ENCODE measurements around the gene EPHA3. TPM values are rescaled to one million over a fixed set of nuclear protein-coding genes. Genes with fewer than 3 reads are reported as not detected.

The EPHA3 gene
- total and polyA plus RNA-seq, 12 donors: 1.3 to 7.5 (median 4.4) TPM

DNA sequence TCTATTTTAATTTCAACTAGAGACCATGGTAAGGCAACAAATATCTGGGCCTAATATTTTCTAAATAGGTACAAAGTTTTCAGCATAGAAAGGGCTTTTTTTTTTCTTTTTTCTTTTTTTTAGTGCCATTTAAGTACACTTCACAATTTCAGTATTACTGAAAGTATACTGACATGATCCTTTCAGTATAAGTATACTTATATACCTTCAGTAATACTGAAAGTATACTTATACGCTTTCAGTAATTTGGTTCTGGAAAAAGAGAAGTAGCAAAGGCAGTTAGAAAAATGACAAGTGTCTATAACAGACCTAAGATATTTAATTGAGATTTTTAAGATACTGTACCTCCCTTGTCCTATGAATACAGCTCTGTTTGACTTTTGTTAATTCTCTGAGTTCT lies 339.2 kb downstream of the EPHA3 start:
- H3K27me3 ChIP-seq: no peaks in the 10 kb centered on the region
- DNase-seq: no peak
- no peak overlapping the region for H3K27ac ChIP-seq
- TF ChIP-seq, protein P1, sequence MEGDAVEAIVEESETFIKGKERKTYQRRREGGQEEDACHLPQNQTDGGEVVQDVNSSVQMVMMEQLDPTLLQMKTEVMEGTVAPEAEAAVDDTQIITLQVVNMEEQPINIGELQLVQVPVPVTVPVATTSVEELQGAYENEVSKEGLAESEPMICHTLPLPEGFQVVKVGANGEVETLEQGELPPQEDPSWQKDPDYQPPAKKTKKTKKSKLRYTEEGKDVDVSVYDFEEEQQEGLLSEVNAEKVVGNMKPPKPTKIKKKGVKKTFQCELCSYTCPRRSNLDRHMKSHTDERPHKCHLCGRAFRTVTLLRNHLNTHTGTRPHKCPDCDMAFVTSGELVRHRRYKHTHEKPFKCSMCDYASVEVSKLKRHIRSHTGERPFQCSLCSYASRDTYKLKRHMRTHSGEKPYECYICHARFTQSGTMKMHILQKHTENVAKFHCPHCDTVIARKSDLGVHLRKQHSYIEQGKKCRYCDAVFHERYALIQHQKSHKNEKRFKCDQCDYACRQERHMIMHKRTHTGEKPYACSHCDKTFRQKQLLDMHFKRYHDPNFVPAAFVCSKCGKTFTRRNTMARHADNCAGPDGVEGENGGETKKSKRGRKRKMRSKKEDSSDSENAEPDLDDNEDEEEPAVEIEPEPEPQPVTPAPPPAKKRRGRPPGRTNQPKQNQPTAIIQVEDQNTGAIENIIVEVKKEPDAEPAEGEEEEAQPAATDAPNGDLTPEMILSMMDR (IDR thresholded peaks at IDR 0.05): no peak
- peaks cover 0 to 3% (median 0%) of the 10 kb centered on the region in 11 donors for H3K9me3 ChIP-seq
- no peak overlapping the region for H3K4me3 ChIP-seq
- no peaks in the 10 kb centered on the region for H3K36me3 ChIP-seq
- intact Hi-C loops (cut with DNase I): no loop called here
- no peak for ATAC-seq
- H3K4me1 ChIP-seq: no peaks in the 10 kb centered on the region
- WGBS, 2 donors: 95 to 96% methylated on average over 1 of the region's 1 CpG

DNA sequence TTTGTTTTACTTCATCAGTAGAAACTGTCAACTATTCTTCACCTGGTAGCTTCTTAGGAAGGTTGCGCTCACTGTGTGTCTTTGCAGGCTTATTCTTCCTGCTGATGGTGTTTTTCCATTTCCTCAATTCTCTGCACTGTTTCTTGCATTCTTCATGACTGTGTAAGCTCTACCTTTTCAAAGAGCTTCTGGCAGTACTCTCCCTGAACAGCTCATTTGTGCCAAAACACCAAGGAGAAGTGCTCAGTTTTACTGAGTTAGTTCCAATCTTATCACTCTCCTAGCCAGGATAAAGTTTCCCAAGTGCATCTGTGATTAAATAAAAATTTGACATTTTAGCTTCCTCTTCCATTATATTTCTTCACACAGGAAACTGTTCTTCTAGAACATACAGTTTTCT lies 339.8 kb downstream of the EPHA3 start:
- WGBS, 2 donors: 46 to 100% methylated on average over 1 of the region's 1 CpG
- TF ChIP-seq, protein P1 (IDR thresholded peaks at IDR 0.05): no peak
- Histone ChIP-seq H3K27me3 (no peaks in the 10 kb centered on the region), H3K4me3 (no peak overlapping the region), H3K27ac (no peak overlapping the region), H3K9me3 (peaks cover 0 to 3% (median 0%) of the 10 kb centered on the region in 11 donors), H3K4me1 (no peaks in the 10 kb centered on the region), H3K36me3 (no peaks in the 10 kb centered on the region)
- intact Hi-C loops (cut with DNase I): no loop called here
- DNase-seq: no peak
- peak in 4 of 8 donors; percentile 28 to 70 (median 46) for ATAC-seq

DNA sequence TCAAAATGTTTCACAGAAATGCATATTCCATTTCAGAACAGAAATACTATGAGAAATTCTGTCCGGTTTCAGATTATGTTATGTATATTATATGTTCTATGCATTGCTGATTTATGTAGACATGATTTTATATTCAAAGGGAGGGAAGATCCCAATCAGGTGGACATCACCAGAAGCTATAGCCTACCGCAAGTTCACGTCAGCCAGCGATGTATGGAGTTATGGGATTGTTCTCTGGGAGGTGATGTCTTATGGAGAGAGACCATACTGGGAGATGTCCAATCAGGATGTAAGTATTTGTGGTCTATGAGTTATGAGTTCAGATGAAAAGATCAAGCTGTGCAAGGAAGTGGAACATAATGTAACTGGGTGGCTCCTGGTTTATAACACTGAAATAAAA lies 341.7 kb downstream of the EPHA3 start:
- ATAC-seq (no peak), DNase-seq (no peak)
- intact Hi-C loops (cut with DNase I): no loop called here
- Histone ChIP-seq H3K36me3 (no peaks in the 10 kb centered on the region), H3K4me3 (no peak overlapping the region), H3K27ac (no peak overlapping the region), H3K4me1 (no peaks in the 10 kb centered on the region), H3K27me3 (no peaks in the 10 kb centered on the region), H3K9me3 (no peaks in the 10 kb centered on the region)
- TF ChIP-seq, protein P1 (IDR thresholded peaks at IDR 0.05): no peak
- 94 to 96% methylated on average over 4 of the region's 4 CpGs for WGBS, 2 donors

DNA sequence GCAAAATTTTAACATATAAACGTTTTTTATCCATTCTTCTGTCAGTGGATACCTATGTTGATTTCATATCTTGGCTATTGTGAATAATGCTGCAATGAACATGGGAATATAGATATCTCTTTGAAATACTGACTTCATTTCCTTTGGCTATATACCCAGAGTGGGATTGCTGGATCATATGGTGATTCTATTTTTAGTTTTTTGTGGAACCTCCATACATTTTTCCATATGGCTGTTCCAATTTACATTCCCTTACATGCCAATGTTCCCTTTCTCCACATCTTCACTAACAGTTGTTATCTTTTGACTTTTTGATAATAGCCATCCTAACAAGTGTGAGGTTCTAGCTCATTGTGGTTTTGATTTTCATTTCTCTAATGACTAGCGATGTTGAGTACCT lies 344.6 kb downstream of the EPHA3 start:
- no peaks in the 10 kb centered on the region for H3K27me3 ChIP-seq
- H3K4me1 ChIP-seq: no peaks in the 10 kb centered on the region
- H3K36me3 ChIP-seq: no peaks in the 10 kb centered on the region
- no peak overlapping the region for H3K4me3 ChIP-seq
- H3K9me3 ChIP-seq: no peaks in the 10 kb centered on the region
- DNase-seq (no peak), ATAC-seq (no peak)
- TF ChIP-seq, protein P1 (IDR thresholded peaks at IDR 0.05): no peak
- no peak overlapping the region for H3K27ac ChIP-seq
- 59 to 63% methylated on average over 2 of the region's 2 CpGs for WGBS, 2 donors
- intact Hi-C loops (cut with DNase I): no loop called here
